HG03460 (cell line): ENCODE measurements around the gene BSDC1.
"Not testable (repeated sequence)": the region's sequence is repeated elsewhere in the genome, so short reads cannot be mapped to it uniquely, and the experiment has no call there.

Experiments used
- ATAC-seq: cut with Tn5 transposase; IDR thresholded peaks from one replicate; pipeline ENCODE4 v1.9.1; 2021; ENCODE audit not compliant: unreplicated experiment

The BSDC1 gene, protein sequence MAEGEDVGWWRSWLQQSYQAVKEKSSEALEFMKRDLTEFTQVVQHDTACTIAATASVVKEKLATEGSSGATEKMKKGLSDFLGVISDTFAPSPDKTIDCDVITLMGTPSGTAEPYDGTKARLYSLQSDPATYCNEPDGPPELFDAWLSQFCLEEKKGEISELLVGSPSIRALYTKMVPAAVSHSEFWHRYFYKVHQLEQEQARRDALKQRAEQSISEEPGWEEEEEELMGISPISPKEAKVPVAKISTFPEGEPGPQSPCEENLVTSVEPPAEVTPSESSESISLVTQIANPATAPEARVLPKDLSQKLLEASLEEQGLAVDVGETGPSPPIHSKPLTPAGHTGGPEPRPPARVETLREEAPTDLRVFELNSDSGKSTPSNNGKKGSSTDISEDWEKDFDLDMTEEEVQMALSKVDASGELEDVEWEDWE

DNA sequence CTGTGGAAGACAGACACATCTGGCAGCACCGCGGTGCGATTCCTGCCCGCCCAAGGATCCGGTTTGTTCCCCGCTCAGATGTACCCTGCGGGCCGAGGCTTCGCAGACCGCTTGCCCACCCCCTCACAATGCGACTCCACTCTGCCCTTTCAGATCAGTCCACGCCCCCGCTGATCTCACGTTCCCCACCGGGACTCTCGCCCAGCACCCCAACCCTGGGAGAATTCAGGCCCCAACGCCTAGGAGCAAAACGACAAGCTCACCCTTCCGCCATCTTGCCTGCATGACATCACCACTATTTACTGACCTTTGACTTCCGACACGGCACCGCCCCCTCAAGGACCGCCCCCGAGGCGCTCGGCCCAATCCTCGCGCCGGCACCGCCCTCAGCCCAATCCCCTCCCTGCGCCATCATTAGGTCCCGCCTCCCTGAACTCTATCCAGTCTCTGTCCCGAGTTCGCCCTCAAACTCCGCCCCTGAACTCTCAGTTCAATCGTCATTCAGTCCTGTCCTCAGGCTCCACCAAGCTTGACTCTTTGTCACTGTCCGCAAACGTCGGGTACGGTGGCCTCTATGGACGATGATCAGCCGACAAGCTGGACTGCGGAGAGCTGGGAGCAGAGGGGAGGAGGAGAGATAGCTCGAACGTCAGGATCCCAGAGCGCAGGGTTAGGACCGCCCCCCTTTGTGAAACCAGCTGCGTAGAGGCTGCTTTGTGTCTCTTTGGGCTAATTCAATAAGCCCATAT lies at the start of gene BSDC1:
TSS of gene BSDC1 (minus strand) at position 301 of the 749 bp plus-strand sequence. CDS start at position 274, 27 bp downstream.
- ATAC-seq, result peak; percentile 91

DNA sequence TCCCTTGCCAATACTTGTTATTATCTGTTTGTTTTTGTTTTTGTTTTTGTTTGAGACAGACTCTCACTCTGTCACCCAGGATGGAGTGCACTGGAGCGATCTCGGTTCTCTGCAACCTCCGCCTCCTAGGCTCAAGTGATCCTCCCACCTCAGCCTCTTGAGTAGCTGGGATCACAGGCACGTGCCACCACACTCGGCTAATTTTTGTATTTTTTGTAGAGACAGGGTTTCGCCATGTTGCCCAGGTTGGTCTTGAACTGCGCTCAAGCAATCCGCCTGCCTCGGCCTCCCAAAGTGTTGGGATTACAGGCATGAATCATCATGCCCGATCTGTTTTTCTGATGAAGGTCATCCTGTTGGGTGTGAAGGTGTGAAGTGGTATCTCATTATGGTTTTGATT lies 47.2 kb upstream of the BSDC1 start:
- not testable (repeated sequence) for ATAC-seq

DNA sequence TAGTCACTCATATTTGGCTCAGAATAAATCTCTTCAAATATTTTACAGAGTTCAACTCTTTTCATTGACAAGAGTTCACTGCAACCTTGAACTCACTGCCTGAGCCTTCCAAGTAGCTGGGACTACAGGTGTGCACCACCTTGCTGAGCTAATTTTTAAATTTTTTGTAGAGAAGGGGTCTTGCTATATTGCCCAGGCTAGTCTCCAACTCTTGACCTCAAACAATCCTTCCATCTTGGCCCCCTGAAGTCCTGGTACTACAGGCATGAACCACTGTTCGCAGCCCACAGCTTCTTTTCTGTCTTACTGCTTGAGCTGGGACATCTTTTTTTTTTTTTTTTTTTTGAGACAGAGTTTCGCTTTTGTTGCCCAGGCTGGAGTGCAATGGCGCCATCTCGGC lies 44.5 kb upstream of the BSDC1 start:
- ATAC-seq, result not testable (repeated sequence)

DNA sequence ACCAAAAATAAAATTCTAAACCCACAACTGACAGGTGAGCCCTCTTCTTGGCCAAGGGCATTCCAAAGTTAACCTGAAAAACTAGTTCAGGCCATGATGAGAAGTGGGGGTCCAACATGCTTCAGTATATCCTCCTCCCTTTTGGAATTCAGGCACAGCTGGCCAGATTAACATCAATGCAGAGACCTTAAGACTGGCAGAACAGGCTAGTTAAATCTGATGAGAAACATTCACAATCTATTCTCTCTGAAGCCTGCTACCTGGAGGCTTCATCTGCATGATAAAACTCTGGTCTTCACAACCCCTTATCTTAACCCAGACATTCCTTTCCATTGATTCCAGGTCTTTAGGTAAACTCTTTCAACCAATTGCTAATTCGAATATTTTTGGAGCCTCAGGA lies 43.9 kb upstream of the BSDC1 start:
- ATAC-seq, result no peak

DNA sequence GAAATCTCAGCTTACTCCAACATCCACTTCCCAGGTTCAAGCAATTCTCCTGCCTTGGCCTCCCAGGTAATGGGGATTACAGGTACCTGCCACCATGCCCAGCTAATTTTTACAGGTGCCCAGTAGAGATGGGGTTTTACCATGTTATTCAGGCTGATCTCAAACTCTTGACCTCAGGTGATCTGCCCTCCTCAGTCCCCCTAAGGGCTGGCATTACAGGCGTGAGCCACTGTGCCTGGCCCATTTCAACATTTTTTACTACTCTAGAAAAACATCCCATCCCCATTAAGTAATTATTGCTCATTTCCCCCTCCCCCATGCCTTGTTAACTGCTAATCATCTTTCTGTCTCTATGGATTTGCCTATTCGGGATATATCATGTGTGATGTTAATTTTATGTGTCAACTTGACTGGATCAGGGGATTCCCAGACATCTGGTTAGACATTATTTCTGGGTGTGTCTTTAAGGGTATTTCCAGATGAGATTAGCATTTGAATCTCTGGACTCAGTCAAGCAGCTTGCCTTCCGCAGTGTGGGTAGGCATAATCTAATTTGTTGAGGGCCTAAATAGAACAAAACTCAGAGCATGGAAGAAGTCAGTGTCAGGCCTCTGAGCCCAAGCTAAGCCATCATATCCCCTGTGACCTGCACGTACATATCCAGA lies 37.6 kb upstream of the BSDC1 start:
- no peak for ATAC-seq

DNA sequence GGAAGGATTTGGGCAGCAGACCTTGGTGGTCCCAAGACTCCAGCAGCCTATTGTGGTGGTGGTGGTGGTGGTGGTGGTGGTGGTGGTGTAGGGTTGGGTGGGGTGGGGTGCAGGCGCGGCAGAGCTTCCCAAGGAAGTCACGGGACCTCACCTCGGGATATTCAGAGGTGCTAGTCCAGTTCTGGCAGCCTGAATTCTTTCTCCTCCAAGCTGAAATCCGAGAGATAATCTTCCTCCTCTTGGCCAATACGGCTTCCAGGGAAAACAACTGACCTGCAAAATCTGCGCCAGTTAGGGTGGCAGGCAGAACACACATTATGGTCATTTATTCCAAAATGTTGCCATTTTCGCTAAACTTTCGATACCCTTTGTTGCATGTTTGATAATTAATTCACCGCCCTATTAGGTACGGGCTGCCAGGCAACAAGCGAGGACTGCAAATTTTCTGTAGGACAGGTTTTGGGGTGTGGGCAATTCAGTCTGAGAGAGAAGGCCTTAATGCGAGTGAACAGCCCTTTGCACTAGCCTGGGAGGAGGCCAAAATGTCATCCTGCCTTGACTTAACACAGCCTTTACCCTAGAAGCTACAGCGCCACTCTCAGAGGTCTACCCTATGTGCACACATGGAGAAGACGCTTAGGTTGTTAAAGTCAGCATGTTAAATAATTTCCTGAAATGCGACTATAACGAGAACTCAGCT lies 33.2 kb upstream of the BSDC1 start:
- ATAC-seq, result no peak

DNA sequence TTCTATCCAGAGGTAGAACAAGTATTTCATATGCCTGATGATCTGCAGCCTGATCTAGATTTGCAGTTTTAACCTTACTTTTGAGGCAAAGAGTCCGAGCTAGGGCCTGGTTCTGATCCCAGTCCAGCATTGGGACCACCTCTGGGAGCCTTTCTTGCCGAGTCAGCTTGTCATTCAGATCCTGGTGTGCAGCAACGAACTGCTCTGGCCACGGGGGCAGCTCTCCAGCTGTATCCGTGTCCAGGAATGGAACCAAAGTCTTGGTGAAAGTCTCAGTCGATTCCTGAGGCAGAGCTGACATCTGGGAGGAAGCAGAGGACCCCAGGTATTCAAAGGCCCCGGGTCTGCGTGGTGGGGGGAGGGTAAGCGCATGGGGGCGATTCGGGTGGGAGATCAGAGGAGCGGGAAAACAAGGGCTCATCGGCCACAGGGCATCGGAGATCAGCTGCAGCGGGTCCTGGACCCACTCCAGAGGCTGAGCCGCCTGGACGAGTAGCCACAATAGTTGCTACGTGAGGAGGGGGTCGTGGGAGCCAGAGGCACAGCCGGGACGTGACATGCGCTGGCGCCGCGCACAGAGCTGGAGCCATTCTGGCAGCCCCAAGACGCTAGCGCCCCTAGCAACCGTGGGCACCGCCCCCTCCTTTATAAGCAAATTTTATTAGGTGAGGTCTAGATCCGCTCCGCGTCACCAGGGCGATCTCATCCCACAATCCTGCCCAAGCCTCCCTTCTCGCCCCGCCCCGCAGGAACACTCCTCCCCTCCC lies 32.4 kb upstream of the BSDC1 start:
- ATAC-seq, result no peak

DNA sequence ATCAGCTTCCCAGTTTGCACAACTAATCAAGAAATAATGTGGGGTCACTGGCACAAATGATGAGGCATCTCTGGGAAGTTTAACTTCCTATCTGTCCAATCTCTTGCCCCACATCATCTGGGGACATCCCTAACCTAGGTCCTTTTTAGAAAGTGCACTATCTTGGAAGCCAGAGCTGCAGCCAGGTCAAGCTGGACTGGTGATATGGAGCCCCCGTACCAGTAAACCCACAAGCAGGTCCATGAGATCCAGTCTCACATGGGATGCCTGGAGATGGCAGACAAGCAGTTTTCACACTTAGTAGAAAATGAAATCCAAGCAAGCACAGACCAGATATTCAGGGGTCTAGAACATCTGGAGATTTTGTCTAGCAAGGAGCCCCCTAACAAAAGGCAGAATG lies 27.5 kb upstream of the BSDC1 start:
- ATAC-seq, result no peak

DNA sequence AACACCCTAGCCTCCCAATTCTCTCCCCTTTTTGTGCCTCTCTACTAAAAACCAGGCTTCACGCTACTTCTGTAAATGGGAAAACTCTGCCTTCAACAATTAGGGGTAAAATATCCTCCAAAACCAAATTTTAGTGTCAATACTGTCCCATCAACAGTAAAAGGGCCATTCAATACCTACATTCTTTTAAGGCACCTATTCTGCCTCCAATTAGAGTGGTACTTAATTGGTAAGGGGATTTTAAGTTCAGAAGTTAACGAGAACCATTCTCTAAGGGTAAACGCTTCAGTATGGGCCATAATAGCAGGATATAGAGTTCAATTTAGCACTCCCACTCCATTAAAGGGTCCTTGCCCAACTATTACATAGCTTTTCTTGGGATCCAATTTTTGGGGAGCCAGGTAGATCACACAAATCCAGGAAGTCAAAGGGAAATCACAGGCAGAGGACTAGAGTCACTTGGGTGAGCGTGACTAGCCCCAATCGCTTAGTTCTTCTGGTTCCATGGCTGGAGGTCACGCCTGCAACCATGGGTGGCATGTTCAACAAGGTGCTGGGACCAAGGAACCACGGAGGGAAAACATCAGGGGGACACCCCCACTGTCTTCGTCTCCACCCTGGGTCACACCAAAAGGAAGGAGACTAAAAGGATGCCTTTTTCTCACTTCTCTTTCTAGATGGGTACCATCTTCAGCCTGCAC lies 20.1 kb upstream of the BSDC1 start:
- no peak for ATAC-seq

DNA sequence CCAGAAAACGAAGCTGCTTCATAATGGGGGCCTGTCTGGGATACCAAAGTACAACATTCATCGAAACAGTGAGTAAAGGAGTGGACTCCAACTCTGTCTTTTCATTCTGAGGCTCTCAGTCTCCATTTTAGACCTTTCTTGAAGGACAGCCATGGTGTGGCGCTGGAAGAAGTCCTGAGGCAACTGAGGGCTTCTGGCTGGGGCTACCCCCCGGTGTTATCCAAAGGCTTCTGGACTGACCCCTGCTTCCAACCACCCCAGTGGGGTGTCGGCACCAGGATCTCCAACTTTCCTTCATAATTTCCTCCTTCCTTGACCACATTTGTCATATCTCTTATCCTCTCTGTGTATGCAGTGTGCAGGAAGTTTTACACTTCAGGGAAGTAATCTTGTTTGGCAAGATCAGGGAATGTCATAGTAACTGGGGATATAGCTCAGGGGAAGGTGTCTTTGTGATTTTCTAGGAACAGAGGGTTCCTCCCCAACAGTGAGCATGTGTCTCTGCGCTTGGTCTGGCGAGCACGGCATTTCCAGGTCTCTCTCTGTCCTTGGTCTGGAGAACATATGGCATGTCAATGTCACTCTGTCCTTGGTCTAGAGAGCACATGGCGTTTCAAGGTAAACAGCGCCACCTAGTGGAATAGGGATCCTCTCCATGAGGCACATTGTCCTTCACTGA lies 19.4 kb upstream of the BSDC1 start:
- ATAC-seq, result no peak

DNA sequence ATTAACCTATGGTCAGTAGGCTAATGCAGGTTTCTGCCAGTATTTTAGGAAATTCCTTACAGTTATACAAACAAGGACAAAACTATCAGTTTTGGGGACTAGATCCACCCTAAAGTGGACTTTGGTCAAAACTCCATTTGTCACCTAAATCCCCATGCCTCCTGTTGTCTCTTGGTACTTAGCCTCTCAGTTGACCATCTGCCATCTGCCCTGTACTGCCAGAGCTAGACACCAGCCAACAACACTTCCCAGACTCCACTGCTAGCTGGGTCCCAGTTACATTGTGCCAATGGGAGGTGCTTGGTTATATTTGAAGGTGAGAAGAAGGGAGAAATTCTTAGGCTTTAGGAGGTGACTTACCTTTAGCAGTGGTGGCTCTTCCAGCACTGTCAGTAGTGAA lies 17.0 kb upstream of the BSDC1 start:
- no peak for ATAC-seq

DNA sequence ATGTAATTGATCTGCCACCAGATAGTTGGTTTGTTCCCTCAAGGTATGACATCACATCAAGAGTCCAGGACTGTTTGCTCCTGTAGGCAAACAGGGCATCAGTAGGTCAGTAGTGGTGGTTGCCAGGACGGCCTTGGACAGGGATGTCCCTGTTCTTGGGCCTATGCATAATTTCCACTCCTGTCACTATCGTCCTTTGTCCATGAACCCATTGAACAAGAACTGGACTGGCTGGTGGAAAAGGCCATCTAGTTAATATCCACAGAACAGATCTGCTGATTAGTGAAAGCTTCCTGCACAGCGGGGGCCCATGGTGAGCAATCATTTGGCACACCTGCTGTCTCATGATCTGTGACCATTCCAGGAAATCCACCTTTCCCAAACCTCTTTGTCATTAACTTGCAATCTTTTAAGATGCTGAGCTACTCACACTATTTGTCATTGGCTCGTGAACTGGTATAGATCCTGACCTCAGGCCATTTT lies 12.4 kb upstream of the BSDC1 start:
- no peak for ATAC-seq

DNA sequence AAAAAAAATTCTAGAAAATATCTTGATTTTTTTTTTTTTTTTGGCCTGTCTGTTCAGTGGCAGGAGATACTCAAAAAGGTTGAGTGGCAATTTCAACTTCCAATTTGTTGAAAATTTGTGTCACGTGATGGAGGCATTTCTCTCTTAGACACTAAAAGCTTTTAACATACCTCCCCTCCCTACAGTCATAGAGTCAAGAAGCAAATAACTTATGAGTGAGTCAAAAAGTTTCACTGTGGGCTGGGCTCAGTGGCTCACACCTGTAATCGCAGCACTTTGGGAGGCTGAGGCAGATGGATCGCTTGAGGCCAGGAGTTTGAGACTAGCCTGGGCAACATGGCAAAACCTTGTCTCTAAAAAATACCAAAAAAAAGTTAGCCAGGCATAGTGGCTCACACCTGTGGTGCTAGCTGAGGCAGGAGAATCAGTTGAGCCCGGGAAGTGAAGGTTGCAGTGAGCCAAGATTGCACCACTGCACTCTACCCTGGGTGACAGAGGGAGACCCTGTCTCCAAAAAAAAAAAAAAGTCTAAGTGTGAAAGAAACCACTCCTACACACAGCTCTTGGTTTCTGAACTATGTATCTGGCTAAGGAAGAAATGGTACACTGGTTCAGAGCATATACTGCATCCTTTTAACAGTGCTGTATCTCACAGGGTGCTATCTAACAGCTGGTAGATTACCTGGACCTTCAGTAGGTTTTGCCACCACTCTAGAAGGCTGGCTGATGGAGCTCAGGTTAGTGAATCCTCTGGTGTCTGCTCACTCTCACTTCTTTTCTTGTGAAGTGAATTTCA lies 11.6 kb upstream of the BSDC1 start:
- no peak for ATAC-seq

DNA sequence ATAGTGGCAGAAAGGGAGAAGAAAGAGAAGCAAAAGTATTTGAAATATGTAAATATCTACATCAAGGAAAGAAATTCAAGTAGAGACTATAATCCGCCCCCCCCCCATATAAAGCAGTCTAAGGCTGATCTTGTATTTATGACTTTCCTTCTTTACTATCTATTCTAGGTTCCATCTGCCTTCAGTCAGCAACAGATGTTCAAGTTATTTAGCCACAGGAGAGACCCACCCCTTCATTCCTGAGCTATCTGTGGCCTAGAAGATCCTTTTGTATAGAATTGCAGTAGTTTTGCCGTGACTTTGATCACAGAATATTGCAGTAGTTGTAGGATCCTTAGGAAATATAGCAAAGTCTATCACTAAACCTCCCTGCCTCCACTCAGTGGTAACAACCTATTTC lies 10.7 kb upstream of the BSDC1 start:
- no peak for ATAC-seq

DNA sequence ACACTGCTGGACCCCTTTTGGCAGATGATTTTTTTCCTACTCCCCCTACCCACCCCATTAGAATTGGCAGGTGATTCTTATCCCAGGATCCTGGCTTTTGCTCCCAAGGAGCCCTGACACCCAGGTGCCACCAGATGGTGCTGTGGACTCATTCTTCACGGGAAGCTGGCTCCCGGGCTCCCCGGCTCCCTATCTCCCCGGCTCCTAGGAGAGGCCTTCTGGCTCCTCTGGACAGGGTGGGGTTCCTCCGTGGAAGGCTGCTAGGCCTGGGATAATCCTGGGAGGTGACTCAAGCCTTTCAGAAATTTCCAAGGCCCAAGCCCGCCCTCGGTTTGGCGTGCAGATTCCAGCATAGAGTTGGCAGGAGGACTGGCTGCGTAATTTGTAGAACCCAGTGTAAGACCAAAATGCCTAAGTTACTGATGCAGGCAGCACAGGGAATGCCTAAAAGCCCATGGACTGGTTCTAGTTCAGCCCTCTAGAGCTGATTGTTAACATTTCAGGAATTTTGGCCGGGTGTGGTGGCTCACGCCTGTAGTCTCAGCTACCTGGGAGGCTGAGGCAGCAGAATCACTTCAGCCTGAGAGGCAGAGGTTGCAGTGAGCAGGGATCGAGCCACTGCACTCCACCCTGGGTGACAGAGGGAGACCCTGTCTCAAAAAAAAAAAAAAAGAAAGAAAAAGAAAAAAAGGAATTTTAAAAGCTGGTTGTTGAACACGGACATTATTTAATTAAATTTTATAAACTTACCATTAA lies 6.8 kb upstream of the BSDC1 start:
- ATAC-seq, result no peak

DNA sequence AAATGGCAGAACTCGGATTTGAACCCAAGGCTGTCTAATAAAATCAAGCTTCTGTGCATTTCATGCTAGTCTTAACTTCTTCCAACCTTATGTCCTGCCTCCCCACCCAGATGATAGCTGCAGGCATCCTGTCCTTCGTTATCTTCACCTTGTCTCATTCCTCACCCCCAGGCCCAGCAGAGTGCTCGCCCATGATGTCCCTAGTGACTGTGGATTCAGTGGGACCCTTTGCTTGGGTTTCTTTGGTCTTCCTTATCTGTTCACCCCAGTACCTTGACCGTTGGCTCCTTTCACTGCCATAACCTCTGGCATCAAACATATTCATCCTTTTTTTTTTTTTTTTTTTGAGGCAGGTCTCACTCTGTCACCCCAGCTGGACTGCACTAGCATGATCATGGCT lies 5.6 kb upstream of the BSDC1 start:
- no peak for ATAC-seq

DNA sequence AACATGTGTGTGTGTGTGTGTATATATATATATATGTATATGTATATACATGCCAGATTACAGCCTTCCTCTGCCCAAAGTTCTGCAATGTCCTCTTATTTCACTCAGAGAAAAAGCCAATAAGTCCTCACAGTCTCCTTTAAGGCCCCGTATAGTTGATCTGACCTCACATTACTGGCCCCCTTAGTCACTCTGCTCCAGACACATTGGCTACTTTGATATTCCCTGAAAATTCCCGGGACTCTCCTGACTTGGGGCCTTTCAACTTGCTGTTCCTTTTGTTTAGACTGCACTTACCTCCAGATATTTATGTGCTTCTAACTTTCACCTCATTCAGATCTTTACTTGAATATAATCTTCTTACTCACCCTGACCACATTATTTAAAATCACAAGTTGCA lies 4.2 kb upstream of the BSDC1 start:
- ATAC-seq, result no peak

DNA sequence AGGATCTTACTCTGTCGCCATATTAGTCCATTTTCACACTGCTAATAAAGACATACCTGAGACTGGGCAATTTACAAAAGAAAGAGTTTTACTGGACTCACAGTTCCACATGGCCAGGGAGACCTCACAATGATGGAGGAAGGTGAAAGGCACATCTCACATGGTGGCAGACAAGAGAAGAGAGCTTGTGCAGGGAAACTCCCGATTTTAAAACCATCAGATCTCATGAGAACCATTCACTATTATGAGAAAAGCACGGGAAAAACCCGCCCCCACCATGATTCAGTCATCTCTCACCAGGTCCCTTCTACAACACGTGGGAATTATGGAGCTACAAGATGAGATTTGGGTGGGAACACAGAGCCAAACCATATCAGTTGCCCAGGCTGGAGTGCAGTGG lies 2.3 kb upstream of the BSDC1 start:
- not testable (repeated sequence) for ATAC-seq
